Measurements from ENCODE around the gene RRBP1.
A peak's percentile ranks its signal among the peaks of the same experiment; 100 is the strongest.

RRBP1 gene

GRCh38 chr20:17682103-17682888 lies at the start of gene RRBP1:
RRBP1 (minus strand) TSS chr20:17682242; CDS start chr20:17660507, 21,735 bp downstream.
- peak; percentile 98 for DNase-seq (ENCODE audit: low read depth)

GRCh38 chr20:17731233-17731632 lies 49.2 kb upstream of the RRBP1 start:
- no peak for DNase-seq (ENCODE audit: low read depth)

- no peak for DNase-seq (ENCODE audit: low read depth)
Measured at GRCh38 chr20:17730071-17730470, 48.0 kb upstream of the RRBP1 start.

- no peak for DNase-seq (ENCODE audit: low read depth)
Measured at GRCh38 chr20:17728074-17728473, 46.0 kb upstream of the RRBP1 start.

GRCh38 chr20:17727351-17727750 lies 45.3 kb upstream of the RRBP1 start:
- DNase-seq (ENCODE audit: low read depth), result no peak

- DNase-seq (ENCODE audit: low read depth), result no peak
Measured at GRCh38 chr20:17726902-17727301, 44.9 kb upstream of the RRBP1 start.

GRCh38 chr20:17725094-17725835 lies 43.2 kb upstream of the RRBP1 start:
- DNase-seq (ENCODE audit: low read depth), result no peak

GRCh38 chr20:17723301-17723691 lies 41.3 kb upstream of the RRBP1 start:
- no peak for DNase-seq (ENCODE audit: low read depth)

- DNase-seq (ENCODE audit: low read depth), result no peak
Measured at GRCh38 chr20:17722493-17723300, 40.7 kb upstream of the RRBP1 start.

- no peak for DNase-seq (ENCODE audit: low read depth)
Measured at GRCh38 chr20:17721802-17722486, 39.9 kb upstream of the RRBP1 start.

- DNase-seq (ENCODE audit: low read depth), result no peak
Measured at GRCh38 chr20:17720755-17721154, 38.7 kb upstream of the RRBP1 start.

GRCh38 chr20:17716331-17716730 lies 34.3 kb upstream of the RRBP1 start:
- DNase-seq (ENCODE audit: low read depth), result no peak

- DNase-seq (ENCODE audit: low read depth), result no peak
Measured at GRCh38 chr20:17715075-17715474, 33.0 kb upstream of the RRBP1 start.

GRCh38 chr20:17714597-17714996 lies 32.6 kb upstream of the RRBP1 start:
- DNase-seq (ENCODE audit: low read depth), result peak; percentile 43

GRCh38 chr20:17712708-17713107 lies 30.7 kb upstream of the RRBP1 start:
- DNase-seq (ENCODE audit: low read depth), result peak; percentile 25

- DNase-seq (ENCODE audit: low read depth), result no peak
Measured at GRCh38 chr20:17712201-17712600, 30.2 kb upstream of the RRBP1 start.

- no peak for DNase-seq (ENCODE audit: low read depth)
Measured at GRCh38 chr20:17711267-17711627, 29.2 kb upstream of the RRBP1 start.

- peak; percentile 40 for DNase-seq (ENCODE audit: low read depth)
Measured at GRCh38 chr20:17710379-17711266, 28.6 kb upstream of the RRBP1 start.

- DNase-seq (ENCODE audit: low read depth), result no peak
Measured at GRCh38 chr20:17709361-17710293, 27.6 kb upstream of the RRBP1 start.

Measured in EH (cell line).